Neural progenitor cell (in vitro differentiated cells): ENCODE data around the gene GRPR.

Experiments
- EZH2 ChIP-seq: fragments of 200-600 bp; sonication (generic); IDR thresholded peaks from 2 replicates; pipeline ENCODE4 v1.6.1; 2017; ENCODE audit warnings: antibody characterized with exemption, mild to moderate bottlenecking, moderate library complexity
- EZH2phosphoT487 ChIP-seq: fragments of 200-600 bp; sonication (generic); IDR thresholded peaks from 2 replicates; pipeline ENCODE4 v1.6.1; 2017; ENCODE audit warnings: antibody characterized with exemption
- TF ChIP-seq, protein P1 (sequence below): fragments of 200-600 bp; sonication (generic); IDR thresholded peaks from 2 replicates; pipeline ENCODE4 v1.5.1; 2017; ENCODE audit warnings: antibody characterized with exemption, mild to moderate bottlenecking

DNA sequence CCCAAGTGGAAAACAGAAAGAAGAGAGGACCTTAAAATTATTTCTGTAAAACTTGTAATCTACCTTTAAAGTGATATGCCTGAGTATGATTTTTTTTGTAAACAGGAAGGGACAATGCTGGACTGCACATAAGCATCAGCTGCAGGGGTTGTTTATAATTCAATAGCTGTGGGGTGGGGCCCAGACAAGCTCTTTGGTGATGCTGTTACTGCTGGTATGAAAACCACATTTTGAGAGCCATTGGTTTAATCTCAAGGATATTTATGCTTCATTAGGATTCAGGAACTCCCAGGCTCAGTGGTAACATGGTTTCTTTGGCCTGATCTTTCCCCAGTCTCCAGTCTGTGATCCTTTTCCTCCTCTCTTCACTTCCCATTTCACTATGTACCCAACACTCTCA lies 34.3 kb upstream of the GRPR start:
- TF ChIP-seq, protein P1, sequence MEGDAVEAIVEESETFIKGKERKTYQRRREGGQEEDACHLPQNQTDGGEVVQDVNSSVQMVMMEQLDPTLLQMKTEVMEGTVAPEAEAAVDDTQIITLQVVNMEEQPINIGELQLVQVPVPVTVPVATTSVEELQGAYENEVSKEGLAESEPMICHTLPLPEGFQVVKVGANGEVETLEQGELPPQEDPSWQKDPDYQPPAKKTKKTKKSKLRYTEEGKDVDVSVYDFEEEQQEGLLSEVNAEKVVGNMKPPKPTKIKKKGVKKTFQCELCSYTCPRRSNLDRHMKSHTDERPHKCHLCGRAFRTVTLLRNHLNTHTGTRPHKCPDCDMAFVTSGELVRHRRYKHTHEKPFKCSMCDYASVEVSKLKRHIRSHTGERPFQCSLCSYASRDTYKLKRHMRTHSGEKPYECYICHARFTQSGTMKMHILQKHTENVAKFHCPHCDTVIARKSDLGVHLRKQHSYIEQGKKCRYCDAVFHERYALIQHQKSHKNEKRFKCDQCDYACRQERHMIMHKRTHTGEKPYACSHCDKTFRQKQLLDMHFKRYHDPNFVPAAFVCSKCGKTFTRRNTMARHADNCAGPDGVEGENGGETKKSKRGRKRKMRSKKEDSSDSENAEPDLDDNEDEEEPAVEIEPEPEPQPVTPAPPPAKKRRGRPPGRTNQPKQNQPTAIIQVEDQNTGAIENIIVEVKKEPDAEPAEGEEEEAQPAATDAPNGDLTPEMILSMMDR = no peak
- TF ChIP-seq EZH2 = no peak
- TF ChIP-seq EZH2phosphoT487 = no peak
